ENCODE data around the gene DCAF7. TPM values are rescaled to one million over a fixed set of nuclear protein-coding genes. Genes with fewer than 3 reads are reported as not detected.

DCAF7 gene
- total RNA-seq, 2 donors from 2014 or later, result 48.4 to 48.6 TPM

GRCh38 chr17:63519972-63520882 lies 30.1 kb upstream of the DCAF7 start:
- intact Hi-C loops (cut with DNase I), result no loop called here
- DNase-seq (ENCODE audit: low spot score), result no peak

GRCh38 chr17:63523253-63523855 lies 26.9 kb upstream of the DCAF7 start, which contains the start of gene KCNH6:
KCNH6 (plus strand) TSS chr17:63523358; CDS start chr17:63523414, 56 bp downstream.
- intact Hi-C loops (cut with DNase I), result no loop called here
- no peak for DNase-seq (ENCODE audit: low spot score)

GRCh38 chr17:63524051-63524450 lies 26.2 kb upstream of the DCAF7 start:
- no peak for DNase-seq (ENCODE audit: low spot score)
- intact Hi-C loops (cut with DNase I), result no loop called here

GRCh38 chr17:63525190-63525946 lies 24.9 kb upstream of the DCAF7 start:
- no peak for DNase-seq (ENCODE audit: low spot score)
- intact Hi-C loops (cut with DNase I), result no loop called here

GRCh38 chr17:63526861-63527260 lies 23.4 kb upstream of the DCAF7 start:
- intact Hi-C loops (cut with DNase I), result no loop called here
- DNase-seq (ENCODE audit: low spot score), result no peak

- DNase-seq (ENCODE audit: low spot score), result no peak
- intact Hi-C loops (cut with DNase I), result no loop called here
Measured at GRCh38 chr17:63528183-63528582, 22.1 kb upstream of the DCAF7 start.

GRCh38 chr17:63529711-63530556 lies 20.3 kb upstream of the DCAF7 start:
- intact Hi-C loops (cut with DNase I), result no loop called here

GRCh38 chr17:63530557-63531021 lies 19.7 kb upstream of the DCAF7 start:
- intact Hi-C loops (cut with DNase I), result no loop called here
- no peak for DNase-seq (ENCODE audit: low spot score)

More at GRCh38 chr17:63529711-63530556, 20.3 kb upstream of the DCAF7 start:
- DNase-seq (ENCODE audit: low spot score), result no peak

- intact Hi-C loops (cut with DNase I), result no loop called here
- DNase-seq (ENCODE audit: low spot score), result no peak
Measured at GRCh38 chr17:63531022-63531965, 19.0 kb upstream of the DCAF7 start.

GRCh38 chr17:63533433-63534077 lies 16.7 kb upstream of the DCAF7 start:
- intact Hi-C loops (cut with DNase I), result no loop called here
- DNase-seq (ENCODE audit: low spot score), result no peak

- no peak for DNase-seq (ENCODE audit: low spot score)
- intact Hi-C loops (cut with DNase I), result no loop called here
Measured at GRCh38 chr17:63534078-63534570, 16.2 kb upstream of the DCAF7 start.

GRCh38 chr17:63534816-63535455 lies 15.3 kb upstream of the DCAF7 start:
- no peak for DNase-seq (ENCODE audit: low spot score)
- intact Hi-C loops (cut with DNase I), result no loop called here

- DNase-seq (ENCODE audit: low spot score), result peak; percentile 81
- intact Hi-C loops (cut with DNase I), result no loop called here
Measured at GRCh38 chr17:63535640-63536039, 14.6 kb upstream of the DCAF7 start.

GRCh38 chr17:63537001-63537400 lies 13.3 kb upstream of the DCAF7 start:
- DNase-seq (ENCODE audit: low spot score), result peak; percentile 18
- intact Hi-C loops (cut with DNase I), result no loop called here

GRCh38 chr17:63537991-63538692 lies 12.1 kb upstream of the DCAF7 start:
- peak; percentile 72 for DNase-seq (ENCODE audit: low spot score)
- intact Hi-C loops (cut with DNase I), result no loop called here

Data from posterior vena cava (tissue), 2 donors.